Tibial nerve (tissue), 4 donors: ENCODE results near the gene NOC2L. TPM values are rescaled to one million over a fixed set of nuclear protein-coding genes. Genes with fewer than 3 reads are reported as not detected.

Experiments
- DNase-seq, 2 donors: peaks; one replicate each; pipeline ENCODE4 v3.0.0-alpha.2; 2019; ENCODE audit warnings: low spot score in 2 of 2
- H3K27ac ChIP-seq, 4 donors: fragments of 200-600 bp; sonication (generic) in 3 of 4; one replicate each; pipeline ENCODE4 v1.5.1; 2017 to 2019; ENCODE audit warnings: mild to moderate bottlenecking in 1 of 4
- H3K27me3 ChIP-seq, 2 donors: fragments of 200-600 bp; sonication (generic) in 1 of 2; one replicate each; pipeline versions ENCODE4 v1.5.1 to v1.6.0; 2017 to 2019
- H3K36me3 ChIP-seq, 3 donors: fragments of 200-600 bp; sonication (generic); one replicate each; pipeline ENCODE4 v1.5.1; 2018 to 2019
- H3K4me1 ChIP-seq, 4 donors: fragments of 200-600 bp; sonication (generic) in 3 of 4; one replicate each; pipeline ENCODE4 v1.5.1; 2017 to 2019
- H3K4me3 ChIP-seq, 4 donors: fragments of 200-600 bp; sonication (generic) in 3 of 4; one replicate each; pipeline ENCODE4 v1.5.1; 2017 to 2019; ENCODE audit warnings: mild to moderate bottlenecking in 1 of 4, moderate library complexity in 1 of 4
- H3K9me3 ChIP-seq, 4 donors: fragments of 200-600 bp; sonication (generic) in 3 of 4; one replicate each; pipeline ENCODE4 v1.5.1; 2017 to 2019
- CTCF ChIP-seq, 5 experiments: fragments of 200-600 bp in 3 of 5; fragments of 450-650 bp in 2 of 5; sonication (generic) in 3 of 5; IDR thresholded peaks; one replicate each; pipeline ENCODE4 v1.5.1; 2016 to 2019; ENCODE audit warnings: antibody characterized with exemption in 5 of 5, mild to moderate bottlenecking in 3 of 5, moderate library complexity in 2 of 5
- EP300 ChIP-seq, 2 donors: sonication (generic); formaldehyde crosslinking; IDR thresholded peaks; one replicate each; pipeline ENCODE4 v1.6.1; 2017; ENCODE audit warnings: antibody characterized with exemption in 2 of 2, mild to moderate bottlenecking in 1 of 2
- POLR2A ChIP-seq, 2 donors: fragments of 450-650 bp; IDR thresholded peaks; one replicate each; pipeline ENCODE4 v1.6.1; 2017; ENCODE audit warnings: antibody characterized with exemption in 2 of 2, mild to moderate bottlenecking in 2 of 2, moderate library complexity in 2 of 2
- WGBS, 2 donors: methylation state at CpG; one replicate each; pipeline ENCODE4 v1.1.5; 2018; 5-methylcytosine and 5-hydroxymethylcytosine counted together
- total RNA-seq, 4 donors: library from RNA; depleted of rRNA; stranded (reverse); fragments of >200 nt; gene quantifications; one replicate each; pipeline ENCODE4 v1.1.0, GENCODE V29; 2016

NOC2L gene
- total RNA-seq, 4 donors from 2014 or later, result 28.2 to 54.0 (median 46.4) TPM

- Histone ChIP-seq H3K27me3 (peaks cover 0 to 48% of the 10 kb centered on the region in 2 donors), H3K9me3 (no peaks in the 10 kb centered on the region), H3K27ac (peak overlapping the region in 2 of 4 donors; percentile 60 to 72), H3K4me1 (peaks cover 0 to 40% (median 15%) of the 10 kb centered on the region in 4 donors), H3K36me3 (no peaks in the 10 kb centered on the region), H3K4me3 (peak overlapping the region in 1 of 4 donors; percentile 33)
- peak in 1 of 2 donors; percentile 3 for DNase-seq
- TF ChIP-seq CTCF (IDR thresholded peaks at IDR 0.05) (no peak), POLR2A (IDR thresholded peaks at IDR 0.05) (no peak), EP300 (IDR thresholded peaks at IDR 0.05) (no peak)
- WGBS, 2 donors, result 0 to 3% methylated on average over 3 to 28 of the region's 53 CpGs
Measured at GRCh38 chr1:909861-910310, 49.2 kb downstream of the NOC2L start.

GRCh38 chr1:908661-909060 is 50.4 kb downstream of the NOC2L start:
- no peak for DNase-seq
- H3K27me3 ChIP-seq, result peaks cover 0 to 42% of the 10 kb centered on the region in 2 donors
- no peak for TF ChIP-seq POLR2A (IDR thresholded peaks at IDR 0.05)
- TF ChIP-seq EP300 (IDR thresholded peaks at IDR 0.05), result no peak
- no peaks in the 10 kb centered on the region for H3K36me3 ChIP-seq
- 75 to 85% methylated on average over 6 to 13 of the region's 16 CpGs for whole genome bisulfite sequencing, 2 donors
- H3K27ac ChIP-seq, result no peak overlapping the region
- H3K9me3 ChIP-seq, result no peaks in the 10 kb centered on the region
- H3K4me1 ChIP-seq, result peaks cover 0 to 49% (median 17%) of the 10 kb centered on the region in 4 donors
- no peak overlapping the region for H3K4me3 ChIP-seq

- peak overlapping the region in 1 of 4 donors; percentile 11 for H3K27ac ChIP-seq
- H3K36me3 ChIP-seq, result no peaks in the 10 kb centered on the region
- peaks cover 0 to 49% (median 17%) of the 10 kb centered on the region in 4 donors for H3K4me1 ChIP-seq
- no peaks in the 10 kb centered on the region for H3K9me3 ChIP-seq
- H3K27me3 ChIP-seq, result peaks cover 0 to 34% of the 10 kb centered on the region in 2 donors
- 87 to 88% methylated on average over 17 of the region's 17 CpGs for WGBS, 2 donors
- no peak overlapping the region for H3K4me3 ChIP-seq
- TF ChIP-seq CTCF (IDR thresholded peaks at IDR 0.05) (no peak), POLR2A (IDR thresholded peaks at IDR 0.05) (no peak)
- DNase-seq, result peak in 1 of 2 donors; percentile 5
Measured at GRCh38 chr1:907611-908451, 51.2 kb downstream of the NOC2L start.

- H3K27me3 ChIP-seq, result peaks cover 0 to 27% of the 10 kb centered on the region in 2 donors
- no peaks in the 10 kb centered on the region for H3K9me3 ChIP-seq
- 24 to 31% methylated on average over 16 to 20 of the region's 20 CpGs for WGBS, 2 donors
- DNase-seq, result peak in 1 of 2 donors; percentile 11
- no peak overlapping the region for H3K27ac ChIP-seq
- H3K4me1 ChIP-seq, result peaks cover 0 to 49% (median 17%) of the 10 kb centered on the region in 4 donors
- H3K4me3 ChIP-seq, result no peak overlapping the region
- TF ChIP-seq CTCF (IDR thresholded peaks at IDR 0.05) (no peak), EP300 (IDR thresholded peaks at IDR 0.05) (no peak), POLR2A (IDR thresholded peaks at IDR 0.05) (no peak)
- no peaks in the 10 kb centered on the region for H3K36me3 ChIP-seq
Measured at GRCh38 chr1:906600-907420, 52.2 kb downstream of the NOC2L start.

- Histone ChIP-seq H3K9me3 (no peaks in the 10 kb centered on the region), H3K4me3 (no peak overlapping the region), H3K27me3 (peaks cover 0 to 21% of the 10 kb centered on the region in 2 donors), H3K4me1 (peaks cover 0 to 47% (median 17%) of the 10 kb centered on the region in 4 donors), H3K36me3 (no peaks in the 10 kb centered on the region), H3K27ac (no peak overlapping the region)
- no peak for TF ChIP-seq POLR2A (IDR thresholded peaks at IDR 0.05)
- no peak for TF ChIP-seq CTCF (IDR thresholded peaks at IDR 0.05)
- TF ChIP-seq EP300 (IDR thresholded peaks at IDR 0.05), result no peak
- DNase-seq, result peak in 1 of 2 donors; percentile 9
- WGBS, 2 donors, result 55 to 61% methylated on average over 13 of the region's 13 CpGs
Measured at GRCh38 chr1:905811-906599, 53.1 kb downstream of the NOC2L start.
